Measurements from ENCODE around the gene PRDM5.

The PRDM5 gene

DNA sequence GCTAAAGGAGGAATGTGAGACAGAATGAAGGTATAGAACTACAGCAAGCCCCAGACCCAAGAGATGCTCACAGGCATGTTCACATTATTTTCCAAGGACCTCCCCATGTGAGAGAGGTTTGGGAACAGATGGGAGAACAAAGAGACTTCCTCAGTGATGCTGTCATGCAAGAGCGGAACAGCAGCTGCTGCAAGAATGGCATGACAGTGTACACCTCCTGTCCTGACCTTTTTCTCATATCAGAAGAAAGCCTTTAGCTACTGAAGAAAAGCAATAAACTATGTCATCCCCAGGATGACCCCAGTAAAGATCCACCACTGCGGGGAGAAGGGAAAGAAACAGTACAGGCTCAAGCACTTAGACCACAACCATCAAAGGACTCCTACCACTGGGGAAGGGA lies 7.2 kb downstream of the PRDM5 start:
- no peaks in the 10 kb centered on the region for H3K9me3 ChIP-seq (ENCODE audit: control extremely low read depth in 1 of 5, control insufficient read depth in 4 of 5, insufficient read depth in 2 of 5, low read depth in 1 of 5, low read length in 4 of 5)
- POLR2A ChIA-PET, result no interaction called here
- CTCF ChIA-PET, result no interaction called here
- DNase-seq, result no peak
- peaks cover 0 to 5% (median 0%) of the 10 kb centered on the region in 4 experiments for H3K36me3 ChIP-seq (ENCODE audit: control insufficient read depth in 4 of 4, insufficient read depth in 4 of 4, low read length in 3 of 4)
- H3K27ac ChIP-seq (ENCODE audit: insufficient read depth in 1 of 2, low read depth in 1 of 2, low read length in 2 of 2, poor library complexity in 1 of 2, severe bottlenecking in 2 of 2), result no peak overlapping the region
- H3K4me1 ChIP-seq (ENCODE audit: control extremely low read depth in 1 of 4, control insufficient read depth in 4 of 4, insufficient read depth in 4 of 4, low read length in 3 of 4), result peaks cover 0 to 5% (median 0%) of the 10 kb centered on the region in 4 experiments
- H3K4me3 ChIP-seq (ENCODE audit: control insufficient read depth in 1 of 7, extremely low read depth in 1 of 7, insufficient read depth in 4 of 7, low read depth in 2 of 7, low read length in 6 of 7), result no peak overlapping the region
- 100% methylated on average over 1 of the region's 2 CpGs for WGBS (ENCODE audit: insufficient coverage)
- H3K27me3 ChIP-seq (replicated peaks in 2 of 5; ENCODE audit: control insufficient read depth in 4 of 5, insufficient read depth in 5 of 5, low read length in 4 of 5), result peaks cover 0 to 5% (median 0%) of the 10 kb centered on the region in 5 experiments

DNA sequence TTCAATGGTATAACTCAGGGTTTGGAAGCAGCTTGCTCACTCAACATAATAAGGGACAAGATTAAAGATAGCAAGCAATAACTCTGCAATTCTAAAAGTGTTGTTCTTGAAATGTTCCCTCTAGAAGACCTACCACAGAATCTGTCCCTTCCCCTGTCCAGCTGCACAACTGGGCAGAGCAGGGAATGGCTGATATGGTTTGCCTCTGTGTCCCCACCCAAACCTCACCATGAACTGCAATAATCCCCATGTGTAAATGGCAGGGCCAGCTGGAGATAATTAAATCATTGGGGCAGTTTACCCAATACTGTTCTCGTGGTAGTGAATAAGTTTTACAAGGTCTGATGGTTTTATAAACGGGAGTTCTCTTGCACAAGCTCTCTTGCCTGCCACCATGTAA lies 19.1 kb downstream of the PRDM5 start:
- DNase-seq, result no peak
- POLR2A ChIA-PET, result no interaction called here
- Histone ChIP-seq H3K36me3 (ENCODE audit: control insufficient read depth in 4 of 4, insufficient read depth in 4 of 4, low read length in 3 of 4) (peaks cover 0 to 2% (median 0%) of the 10 kb centered on the region in 4 experiments), H3K4me3 (ENCODE audit: control insufficient read depth in 1 of 7, extremely low read depth in 1 of 7, insufficient read depth in 4 of 7, low read depth in 2 of 7, low read length in 6 of 7) (no peak overlapping the region), H3K27me3 (replicated peaks in 2 of 5; ENCODE audit: control insufficient read depth in 4 of 5, insufficient read depth in 5 of 5, low read length in 4 of 5) (no peaks in the 10 kb centered on the region), H3K4me1 (ENCODE audit: control extremely low read depth in 1 of 4, control insufficient read depth in 4 of 4, insufficient read depth in 4 of 4, low read length in 3 of 4) (no peaks in the 10 kb centered on the region), H3K27ac (ENCODE audit: insufficient read depth in 1 of 2, low read depth in 1 of 2, low read length in 2 of 2, poor library complexity in 1 of 2, severe bottlenecking in 2 of 2) (no peak overlapping the region), H3K9me3 (ENCODE audit: control extremely low read depth in 1 of 5, control insufficient read depth in 4 of 5, insufficient read depth in 2 of 5, low read depth in 1 of 5, low read length in 4 of 5) (no peaks in the 10 kb centered on the region)
- CTCF ChIA-PET, result no interaction called here
- WGBS (ENCODE audit: insufficient coverage), result 100% methylated on average over 2 of the region's 2 CpGs

DNA sequence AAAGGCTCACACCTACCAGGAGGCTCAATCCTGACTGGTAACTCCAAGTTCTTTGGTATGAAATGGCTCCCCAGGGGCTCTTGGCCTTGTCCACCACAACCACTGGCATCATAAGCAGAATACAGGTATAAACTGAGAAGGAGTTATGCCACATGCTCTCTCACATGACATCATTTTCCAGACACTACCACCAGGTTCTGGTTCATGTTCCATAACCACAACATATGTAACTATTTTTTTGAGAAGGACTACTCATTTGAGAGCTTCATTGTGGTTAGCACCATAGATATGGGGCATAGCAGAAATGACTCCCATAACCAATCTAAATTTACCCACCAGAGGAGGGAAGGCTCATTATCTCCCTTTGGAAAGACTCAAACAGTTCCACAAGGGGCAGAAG lies 19.6 kb downstream of the PRDM5 start:
- Histone ChIP-seq H3K36me3 (ENCODE audit: control insufficient read depth in 4 of 4, insufficient read depth in 4 of 4, low read length in 3 of 4) (peaks cover 0 to 2% (median 0%) of the 10 kb centered on the region in 4 experiments), H3K4me3 (ENCODE audit: control insufficient read depth in 1 of 7, extremely low read depth in 1 of 7, insufficient read depth in 4 of 7, low read depth in 2 of 7, low read length in 6 of 7) (no peak overlapping the region), H3K4me1 (ENCODE audit: control extremely low read depth in 1 of 4, control insufficient read depth in 4 of 4, insufficient read depth in 4 of 4, low read length in 3 of 4) (no peaks in the 10 kb centered on the region), H3K9me3 (ENCODE audit: control extremely low read depth in 1 of 5, control insufficient read depth in 4 of 5, insufficient read depth in 2 of 5, low read depth in 1 of 5, low read length in 4 of 5) (no peaks in the 10 kb centered on the region), H3K27me3 (replicated peaks in 2 of 5; ENCODE audit: control insufficient read depth in 4 of 5, insufficient read depth in 5 of 5, low read length in 4 of 5) (no peaks in the 10 kb centered on the region), H3K27ac (ENCODE audit: insufficient read depth in 1 of 2, low read depth in 1 of 2, low read length in 2 of 2, poor library complexity in 1 of 2, severe bottlenecking in 2 of 2) (no peak overlapping the region)
- DNase-seq, result no peak
- POLR2A ChIA-PET, result no interaction called here
- CTCF ChIA-PET, result no interaction called here

DNA sequence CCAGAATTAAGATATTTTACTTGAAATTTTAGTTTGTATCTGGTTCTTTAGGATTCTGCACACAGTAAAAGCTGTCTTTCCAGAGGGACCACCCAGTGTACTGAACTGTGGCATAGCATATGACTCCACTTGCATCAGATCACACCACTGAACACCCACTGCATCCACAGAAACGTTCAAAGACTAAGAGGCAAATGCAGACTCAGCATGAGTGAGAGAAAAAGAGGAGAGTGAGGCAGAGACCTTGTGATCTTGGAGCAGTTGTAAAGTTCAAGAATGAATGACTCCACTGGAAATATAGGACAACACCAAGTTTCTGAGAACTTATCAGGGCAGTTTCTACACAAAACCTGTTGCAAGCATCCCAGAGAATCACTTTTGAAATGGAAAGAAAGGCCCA lies 20.8 kb downstream of the PRDM5 start:
- no CpG with 5 or more reads among the region's 1 CpG for WGBS (ENCODE audit: insufficient coverage)
- no peaks in the 10 kb centered on the region for H3K9me3 ChIP-seq (ENCODE audit: control extremely low read depth in 1 of 5, control insufficient read depth in 4 of 5, insufficient read depth in 2 of 5, low read depth in 1 of 5, low read length in 4 of 5)
- no peak for DNase-seq
- CTCF ChIA-PET, result no interaction called here
- H3K27me3 ChIP-seq (replicated peaks in 2 of 5; ENCODE audit: control insufficient read depth in 4 of 5, insufficient read depth in 5 of 5, low read length in 4 of 5), result no peaks in the 10 kb centered on the region
- H3K4me1 ChIP-seq (ENCODE audit: control extremely low read depth in 1 of 4, control insufficient read depth in 4 of 4, insufficient read depth in 4 of 4, low read length in 3 of 4), result no peaks in the 10 kb centered on the region
- no peak overlapping the region for H3K4me3 ChIP-seq (ENCODE audit: control insufficient read depth in 1 of 7, extremely low read depth in 1 of 7, insufficient read depth in 4 of 7, low read depth in 2 of 7, low read length in 6 of 7)
- no peak overlapping the region for H3K27ac ChIP-seq (ENCODE audit: insufficient read depth in 1 of 2, low read depth in 1 of 2, low read length in 2 of 2, poor library complexity in 1 of 2, severe bottlenecking in 2 of 2)
- peaks cover 0 to 2% (median 0%) of the 10 kb centered on the region in 4 experiments for H3K36me3 ChIP-seq (ENCODE audit: control insufficient read depth in 4 of 4, insufficient read depth in 4 of 4, low read length in 3 of 4)
- POLR2A ChIA-PET, result no interaction called here

DNA sequence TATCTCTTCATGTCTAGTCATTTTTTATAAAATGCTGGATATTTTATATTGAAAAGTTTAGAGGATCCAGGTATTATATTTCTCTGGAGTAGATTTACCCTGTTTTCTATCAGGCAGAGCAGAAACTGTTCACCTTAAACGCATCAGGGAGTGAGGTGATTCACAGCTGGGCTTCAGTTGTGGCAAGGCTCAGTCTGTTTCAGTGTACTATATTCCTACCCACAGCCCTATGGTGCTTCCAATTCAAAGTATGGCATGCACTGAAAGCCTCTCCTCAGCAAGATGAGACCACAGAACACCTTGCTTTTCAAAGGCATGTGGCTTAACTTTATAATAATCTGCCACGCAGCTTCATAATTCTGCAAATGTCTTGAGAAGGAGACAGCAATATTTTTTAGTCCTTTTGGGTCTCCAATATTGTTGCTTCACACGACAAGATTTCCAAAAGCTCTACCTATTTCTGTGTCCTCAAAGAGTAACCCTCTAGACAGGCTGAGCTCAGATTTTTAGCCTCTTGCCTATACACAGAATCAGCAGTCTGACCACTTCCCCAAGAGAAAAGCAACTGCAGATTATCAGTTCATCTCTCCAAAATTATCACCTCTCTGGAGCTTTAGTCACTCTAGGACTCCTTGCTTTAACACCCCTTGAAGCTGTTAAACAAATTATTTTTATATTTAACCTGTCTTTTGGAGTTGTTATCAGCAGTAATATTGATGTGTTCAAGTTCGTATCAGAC lies 24.4 kb downstream of the PRDM5 start:
- no peak overlapping the region for H3K4me3 ChIP-seq (ENCODE audit: control insufficient read depth in 1 of 7, extremely low read depth in 1 of 7, insufficient read depth in 4 of 7, low read depth in 2 of 7, low read length in 6 of 7)
- H3K27me3 ChIP-seq (replicated peaks in 2 of 5; ENCODE audit: control insufficient read depth in 4 of 5, insufficient read depth in 5 of 5, low read length in 4 of 5), result no peaks in the 10 kb centered on the region
- no peak overlapping the region for H3K27ac ChIP-seq (ENCODE audit: insufficient read depth in 1 of 2, low read depth in 1 of 2, low read length in 2 of 2, poor library complexity in 1 of 2, severe bottlenecking in 2 of 2)
- H3K36me3 ChIP-seq (ENCODE audit: control insufficient read depth in 4 of 4, insufficient read depth in 4 of 4, low read length in 3 of 4), result no peaks in the 10 kb centered on the region
- H3K4me1 ChIP-seq (ENCODE audit: control extremely low read depth in 1 of 4, control insufficient read depth in 4 of 4, insufficient read depth in 4 of 4, low read length in 3 of 4), result no peaks in the 10 kb centered on the region
- DNase-seq, result no peak
- ChIA-PET POLR2A (interaction anchor here (0.6 kb wide), 2 partner anchors 825 to 840 kb away, joined by 3 read pairs; no protein-coding TSS in a partner anchor), CTCF (interaction anchor here (1.0 kb wide), 1 partner anchor 10 kb away, joined by 3 read pairs; no protein-coding TSS in a partner anchor)
- H3K9me3 ChIP-seq (ENCODE audit: control extremely low read depth in 1 of 5, control insufficient read depth in 4 of 5, insufficient read depth in 2 of 5, low read depth in 1 of 5, low read length in 4 of 5), result peaks cover 0 to 1% (median 0%) of the 10 kb centered on the region in 5 experiments
- 93% methylated on average over 3 of the region's 4 CpGs for WGBS (ENCODE audit: insufficient coverage)

DNA sequence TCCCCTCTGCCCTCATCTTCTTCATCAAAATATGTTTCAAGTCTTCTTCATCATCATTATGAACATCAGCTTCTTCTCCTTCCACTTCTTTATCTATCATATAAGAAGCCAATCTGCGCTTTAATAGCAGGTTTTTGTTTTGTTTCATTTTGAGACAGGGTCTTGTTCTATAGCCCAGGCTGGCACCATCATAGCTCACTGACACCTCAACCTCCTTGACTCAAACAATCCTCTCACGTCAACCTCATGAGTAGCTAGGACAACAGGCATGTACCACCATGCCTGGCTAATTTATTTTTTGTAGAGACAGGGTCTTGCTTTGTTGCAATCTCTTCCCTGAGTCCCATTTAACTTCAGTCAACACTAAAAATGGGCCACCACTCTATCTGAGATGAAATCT lies 27.0 kb downstream of the PRDM5 start:
- POLR2A ChIA-PET, result no interaction called here
- no peak for DNase-seq
- CTCF ChIA-PET, result no interaction called here
- Histone ChIP-seq H3K36me3 (ENCODE audit: control insufficient read depth in 4 of 4, insufficient read depth in 4 of 4, low read length in 3 of 4) (no peaks in the 10 kb centered on the region), H3K4me3 (ENCODE audit: control insufficient read depth in 1 of 7, extremely low read depth in 1 of 7, insufficient read depth in 4 of 7, low read depth in 2 of 7, low read length in 6 of 7) (no peak overlapping the region), H3K27me3 (replicated peaks in 2 of 5; ENCODE audit: control insufficient read depth in 4 of 5, insufficient read depth in 5 of 5, low read length in 4 of 5) (no peaks in the 10 kb centered on the region), H3K9me3 (ENCODE audit: control extremely low read depth in 1 of 5, control insufficient read depth in 4 of 5, insufficient read depth in 2 of 5, low read depth in 1 of 5, low read length in 4 of 5) (peaks cover 0 to 5% (median 3%) of the 10 kb centered on the region in 5 experiments), H3K27ac (ENCODE audit: insufficient read depth in 1 of 2, low read depth in 1 of 2, low read length in 2 of 2, poor library complexity in 1 of 2, severe bottlenecking in 2 of 2) (no peak overlapping the region), H3K4me1 (ENCODE audit: control extremely low read depth in 1 of 4, control insufficient read depth in 4 of 4, insufficient read depth in 4 of 4, low read length in 3 of 4) (no peaks in the 10 kb centered on the region)
- no CpG with 5 or more reads among the region's 2 CpGs for WGBS (ENCODE audit: insufficient coverage)

DNA sequence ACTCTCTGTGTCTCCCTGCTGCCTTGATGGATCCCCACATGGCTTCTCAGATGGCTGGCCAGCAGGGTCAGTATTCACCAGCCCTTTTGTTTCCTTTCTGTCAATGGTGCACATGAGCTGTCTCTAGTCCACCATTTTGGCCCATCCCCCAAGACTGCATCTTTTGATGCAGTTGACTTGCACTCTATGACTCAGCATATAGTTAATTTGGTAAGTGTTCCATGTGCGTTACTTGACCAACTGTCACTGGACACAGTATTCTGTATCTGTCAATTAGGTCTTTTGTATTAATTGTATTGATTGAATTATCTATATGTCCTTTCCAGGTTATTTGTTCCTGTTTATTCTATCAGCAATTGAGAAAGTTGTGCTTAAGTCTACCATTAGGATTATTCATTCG lies 29.2 kb downstream of the PRDM5 start:
- no CpG with 5 or more reads among the region's 2 CpGs for WGBS (ENCODE audit: insufficient coverage)
- CTCF ChIA-PET, result no interaction called here
- Histone ChIP-seq H3K36me3 (ENCODE audit: control insufficient read depth in 4 of 4, insufficient read depth in 4 of 4, low read length in 3 of 4) (no peaks in the 10 kb centered on the region), H3K4me1 (ENCODE audit: control extremely low read depth in 1 of 4, control insufficient read depth in 4 of 4, insufficient read depth in 4 of 4, low read length in 3 of 4) (no peaks in the 10 kb centered on the region), H3K4me3 (ENCODE audit: control insufficient read depth in 1 of 7, extremely low read depth in 1 of 7, insufficient read depth in 4 of 7, low read depth in 2 of 7, low read length in 6 of 7) (no peak overlapping the region), H3K27ac (ENCODE audit: insufficient read depth in 1 of 2, low read depth in 1 of 2, low read length in 2 of 2, poor library complexity in 1 of 2, severe bottlenecking in 2 of 2) (no peak overlapping the region), H3K9me3 (ENCODE audit: control extremely low read depth in 1 of 5, control insufficient read depth in 4 of 5, insufficient read depth in 2 of 5, low read depth in 1 of 5, low read length in 4 of 5) (peaks cover 0 to 11% (median 3%) of the 10 kb centered on the region in 5 experiments), H3K27me3 (replicated peaks in 2 of 5; ENCODE audit: control insufficient read depth in 4 of 5, insufficient read depth in 5 of 5, low read length in 4 of 5) (no peaks in the 10 kb centered on the region)
- DNase-seq, result no peak
- POLR2A ChIA-PET, result no interaction called here

Measured in common myeloid progenitor, CD34-positive (primary cell).